Left lung (tissue), 10 donors: ENCODE data around the gene GPHN. TPM values are rescaled to one million over a fixed set of nuclear protein-coding genes. Genes with fewer than 3 reads are reported as not detected.

Experiments used
- ATAC-seq: fragments of 200-7000 bp; cut with Tn5 transposase; one replicate; pipeline ENCODE4 v1.9.1; 2020; ENCODE audit warnings: moderate library complexity
- DNase-seq, 4 donors: peaks; one replicate each; pipeline ENCODE4 v3.0.0-alpha.2; 2013 to 2020
- H3K27ac ChIP-seq, 2 donors: fragments of 200-600 bp; sonication (generic) in 1 of 2; one replicate each; pipeline versions ENCODE4 v1.5.0 to v1.8.0; 2020 to 2021
- H3K27me3 ChIP-seq, 2 donors: fragments of 200-600 bp; sonication (generic) in 1 of 2; one replicate each; pipeline versions ENCODE4 v1.5.0 to v1.8.0; 2020 to 2021
- H3K36me3 ChIP-seq, 2 donors: fragments of 200-600 bp; sonication (generic) in 1 of 2; one replicate each; pipeline versions ENCODE4 v1.5.0 to v1.8.0; 2020 to 2021
- H3K4me1 ChIP-seq, 2 donors: fragments of 200-600 bp; one replicate each; pipeline ENCODE4 v1.8.0; 2021
- H3K4me3 ChIP-seq, 2 donors: fragments of 200-600 bp; sonication (generic) in 1 of 2; one replicate each; pipeline versions ENCODE4 v1.5.0 to v1.8.0; 2020 to 2021; ENCODE audit warnings: mild to moderate bottlenecking in 1 of 2
- H3K9me3 ChIP-seq, 2 donors: fragments of 200-600 bp; sonication (generic) in 1 of 2; one replicate each; pipeline versions ENCODE4 v1.5.0 to v1.8.0; 2020 to 2021
- intact Hi-C, 2 donors: fragments of 100-400 bp; cut with DNase I; formaldehyde crosslinking; loops; one replicate each; pipeline versions ENCODE4 v1.11.2 to v1.14.2; 2022
- polyA plus RNA-seq, 6 donors: library from polyadenylated mRNA; unstranded; fragments of 120-200 nt; gene quantifications; one replicate each; pipeline ENCODE4 v1.2.1, GENCODE V29; 2013; ENCODE audit not compliant: insufficient read length in 6 of 6
- total RNA-seq, 2 donors: library from RNA; stranded (reverse); fragmentation: NEBNext Ultra II Directional; extraction: Animal tissue kit (Norgen Biotek cat#: 25700); gene quantifications; one replicate each; pipeline ENCODE4 v1.2.1, GENCODE V29; 2021
- TF ChIP-seq, protein P1 (sequence below), 2 donors: fragments of 200-600 bp; sonication (generic) in 1 of 2; IDR thresholded peaks; one replicate each; pipeline versions ENCODE4 v1.5.0 to v1.8.0; 2021; ENCODE audit warnings: antibody characterized with exemption in 2 of 2
- donor health status: DM: no; HTN: yes; CAD: no.
- donor health status: DM: no; HTN: no; CAD: no.

GPHN gene
- total and polyA plus RNA-seq, 8 donors = 22.6 to 31.1 (median 25.7) TPM

DNA sequence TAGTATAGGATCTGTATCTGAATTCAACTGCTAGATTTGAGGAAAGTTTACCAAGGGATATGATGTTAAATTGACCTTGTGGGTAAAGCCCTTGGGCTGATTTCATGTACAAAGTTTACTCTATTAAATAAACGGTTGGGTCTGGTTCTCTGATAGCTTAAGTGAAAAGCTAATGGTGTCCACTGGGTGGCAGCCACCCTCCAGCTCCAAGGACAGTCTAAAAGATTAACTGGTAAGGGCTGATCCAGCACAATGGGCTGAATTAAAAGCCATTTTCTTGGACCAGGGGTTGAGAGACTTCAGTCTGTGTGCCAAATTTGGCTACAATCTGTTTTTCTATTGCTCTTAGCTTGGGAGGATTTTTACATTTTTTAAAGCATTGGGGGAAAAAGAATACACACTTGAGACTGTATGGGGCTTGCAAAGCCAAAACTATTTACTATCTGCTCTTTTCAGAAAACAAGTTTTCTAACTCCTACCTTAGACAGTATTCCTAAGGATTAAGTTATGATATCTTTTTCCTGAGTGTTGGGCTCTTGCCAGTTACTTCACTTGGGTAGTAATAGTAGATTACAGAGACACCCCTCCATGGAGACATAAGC, 116.5 kb downstream of the GPHN start:
- ATAC-seq (peak; percentile 97), DNase-seq (peak in 2 of 4 donors; percentile 56 to 75)
- H3K9me3 ChIP-seq = no peaks in the 10 kb centered on the region
- H3K36me3 ChIP-seq = no peaks in the 10 kb centered on the region
- intact Hi-C loops = no loop called here
- H3K4me1 ChIP-seq = peaks cover 0 to 4% of the 10 kb centered on the region in 2 donors
- no peak overlapping the region for H3K27ac ChIP-seq
- TF ChIP-seq, protein P1, sequence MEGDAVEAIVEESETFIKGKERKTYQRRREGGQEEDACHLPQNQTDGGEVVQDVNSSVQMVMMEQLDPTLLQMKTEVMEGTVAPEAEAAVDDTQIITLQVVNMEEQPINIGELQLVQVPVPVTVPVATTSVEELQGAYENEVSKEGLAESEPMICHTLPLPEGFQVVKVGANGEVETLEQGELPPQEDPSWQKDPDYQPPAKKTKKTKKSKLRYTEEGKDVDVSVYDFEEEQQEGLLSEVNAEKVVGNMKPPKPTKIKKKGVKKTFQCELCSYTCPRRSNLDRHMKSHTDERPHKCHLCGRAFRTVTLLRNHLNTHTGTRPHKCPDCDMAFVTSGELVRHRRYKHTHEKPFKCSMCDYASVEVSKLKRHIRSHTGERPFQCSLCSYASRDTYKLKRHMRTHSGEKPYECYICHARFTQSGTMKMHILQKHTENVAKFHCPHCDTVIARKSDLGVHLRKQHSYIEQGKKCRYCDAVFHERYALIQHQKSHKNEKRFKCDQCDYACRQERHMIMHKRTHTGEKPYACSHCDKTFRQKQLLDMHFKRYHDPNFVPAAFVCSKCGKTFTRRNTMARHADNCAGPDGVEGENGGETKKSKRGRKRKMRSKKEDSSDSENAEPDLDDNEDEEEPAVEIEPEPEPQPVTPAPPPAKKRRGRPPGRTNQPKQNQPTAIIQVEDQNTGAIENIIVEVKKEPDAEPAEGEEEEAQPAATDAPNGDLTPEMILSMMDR (IDR thresholded peaks at IDR 0.05) = peak; percentile 29 to 45
- H3K4me3 ChIP-seq = no peak overlapping the region
- no peaks in the 10 kb centered on the region for H3K27me3 ChIP-seq

DNA sequence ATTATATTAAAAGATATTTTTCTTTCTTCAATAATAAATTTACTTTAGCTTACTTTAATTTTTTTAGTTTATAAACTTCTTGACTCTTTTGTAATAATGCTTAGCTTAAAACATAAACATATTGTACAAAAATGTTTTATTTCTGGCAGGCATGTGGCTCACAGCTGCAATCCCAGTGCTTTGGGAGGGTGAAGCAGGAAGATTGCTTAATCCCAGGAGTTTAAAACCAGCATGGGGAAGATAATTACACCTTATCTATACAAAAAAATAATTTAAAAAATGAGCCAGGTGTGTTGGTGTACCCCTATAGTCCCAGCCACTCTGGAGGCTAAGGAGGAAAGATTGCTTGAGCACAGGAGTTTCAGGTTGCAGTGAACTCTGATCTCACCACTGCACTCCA, 120.7 kb downstream of the GPHN start:
- no peaks in the 10 kb centered on the region for H3K36me3 ChIP-seq
- H3K9me3 ChIP-seq = no peaks in the 10 kb centered on the region
- no peak overlapping the region for H3K27ac ChIP-seq
- ATAC-seq = no peak
- H3K4me3 ChIP-seq = no peak overlapping the region
- DNase-seq = peak in 2 of 4 donors; percentile 24 to 61
- intact Hi-C loops = no loop called here
- no peaks in the 10 kb centered on the region for H3K27me3 ChIP-seq
- TF ChIP-seq, protein P1 (IDR thresholded peaks at IDR 0.05) = no peak
- peaks cover 0 to 4% of the 10 kb centered on the region in 2 donors for H3K4me1 ChIP-seq

DNA sequence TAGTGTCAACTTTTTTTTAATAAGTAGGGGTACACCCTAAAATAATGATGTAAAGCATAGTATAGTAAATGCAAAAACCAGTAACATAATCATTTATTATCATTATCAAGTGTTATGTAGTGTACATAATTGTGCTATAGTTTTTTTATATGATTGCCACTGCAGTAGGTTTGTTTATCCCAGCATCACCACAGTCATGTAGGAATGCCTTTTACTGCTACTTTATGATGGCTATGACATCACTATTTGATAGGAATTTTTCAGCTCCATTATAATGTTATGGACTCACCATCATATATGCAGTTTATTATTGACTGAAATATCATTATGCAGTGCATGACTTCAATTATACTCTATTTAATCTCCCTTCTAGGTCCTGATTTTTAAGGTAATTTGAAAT, 121.6 kb downstream of the GPHN start:
- ATAC-seq (no peak), DNase-seq (no peak)
- H3K36me3 ChIP-seq = no peaks in the 10 kb centered on the region
- no peaks in the 10 kb centered on the region for H3K9me3 ChIP-seq
- no peak overlapping the region for H3K27ac ChIP-seq
- no peaks in the 10 kb centered on the region for H3K27me3 ChIP-seq
- TF ChIP-seq, protein P1 (IDR thresholded peaks at IDR 0.05) = no peak
- intact Hi-C loops = no loop called here
- no peak overlapping the region for H3K4me3 ChIP-seq
- H3K4me1 ChIP-seq = peaks cover 0 to 4% of the 10 kb centered on the region in 2 donors

DNA sequence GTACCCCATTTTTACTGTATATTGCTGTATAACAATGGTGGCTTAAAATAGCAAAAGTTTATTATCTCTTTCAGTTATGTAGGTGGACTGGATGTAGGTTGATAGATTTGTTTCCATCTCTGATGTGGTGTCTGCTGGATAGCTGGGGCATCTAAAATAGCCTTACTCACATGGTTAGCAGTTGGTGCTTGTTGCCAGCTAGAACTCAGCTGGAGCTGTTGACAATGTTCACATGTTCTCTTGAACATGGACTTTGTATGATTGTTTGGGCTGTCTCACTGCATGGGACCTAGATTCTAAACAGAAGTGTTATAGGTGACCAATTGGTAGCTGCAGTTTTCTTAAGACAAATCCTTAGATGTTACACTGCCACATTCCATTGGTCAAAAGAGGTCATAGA, 126.9 kb downstream of the GPHN start:
- no peaks in the 10 kb centered on the region for H3K27me3 ChIP-seq
- no peak overlapping the region for H3K27ac ChIP-seq
- intact Hi-C loops = no loop called here
- no peaks in the 10 kb centered on the region for H3K4me1 ChIP-seq
- no peaks in the 10 kb centered on the region for H3K36me3 ChIP-seq
- ATAC-seq = no peak
- no peak for DNase-seq
- no peak overlapping the region for H3K4me3 ChIP-seq
- TF ChIP-seq, protein P1 (IDR thresholded peaks at IDR 0.05) = no peak
- H3K9me3 ChIP-seq = no peaks in the 10 kb centered on the region

DNA sequence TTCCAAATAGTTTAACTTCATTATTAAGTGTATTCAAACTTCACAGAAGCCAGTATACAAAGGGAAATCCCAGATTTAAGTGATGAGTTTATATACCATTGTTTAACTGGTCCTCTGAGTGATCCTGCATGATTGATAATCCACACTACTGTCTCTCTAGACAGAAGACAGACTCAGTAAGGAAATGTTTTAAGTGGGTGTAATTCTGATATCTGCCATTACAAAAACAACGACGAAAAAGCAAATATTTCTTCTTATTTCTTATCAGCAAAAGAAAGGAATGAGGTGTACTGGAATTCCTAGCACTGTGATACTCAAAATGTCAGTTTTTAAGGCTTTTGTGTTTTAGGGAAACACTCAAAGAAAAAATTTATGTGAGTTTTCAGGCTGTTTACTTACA, 127.5 kb downstream of the GPHN start:
- Histone ChIP-seq H3K27me3 (no peaks in the 10 kb centered on the region), H3K36me3 (no peaks in the 10 kb centered on the region), H3K9me3 (no peaks in the 10 kb centered on the region), H3K27ac (no peak overlapping the region), H3K4me3 (no peak overlapping the region), H3K4me1 (no peaks in the 10 kb centered on the region)
- intact Hi-C loops = no loop called here
- DNase-seq (no peak), ATAC-seq (no peak)
- TF ChIP-seq, protein P1 (IDR thresholded peaks at IDR 0.05) = no peak
